HG03097 (cell line): ENCODE measurements around the gene DLX4.

ENCODE experiments used
- ATAC-seq: cut with Tn5 transposase; IDR thresholded peaks from one replicate; pipeline ENCODE4 v1.9.1; 2021; ENCODE audit not compliant: unreplicated experiment, low FRiP score

DLX4 gene

GRCh38 chr17:49998836-49999511 lies 30.0 kb downstream of the DLX4 start:
- ATAC-seq = no peak

- ATAC-seq = no peak
Measured at GRCh38 chr17:50003911-50004310, 34.9 kb downstream of the DLX4 start.

GRCh38 chr17:50009282-50009681 lies 40.3 kb downstream of the DLX4 start:
- ATAC-seq = no peak

GRCh38 chr17:50013079-50013478 lies 44.1 kb downstream of the DLX4 start:
- ATAC-seq = no peak

GRCh38 chr17:50014471-50015088 lies 45.6 kb downstream of the DLX4 start:
- no peak for ATAC-seq

GRCh38 chr17:50015146-50015545 lies 46.2 kb downstream of the DLX4 start:
- ATAC-seq = no peak

GRCh38 chr17:50018909-50019308 lies 49.9 kb downstream of the DLX4 start:
- no peak for ATAC-seq

GRCh38 chr17:50020841-50021599 lies 52.0 kb downstream of the DLX4 start:
- ATAC-seq = no peak

GRCh38 chr17:50021681-50022370 lies 52.8 kb downstream of the DLX4 start:
- no peak for ATAC-seq

GRCh38 chr17:50022463-50023130 lies 53.6 kb downstream of the DLX4 start:
- no peak for ATAC-seq

- ATAC-seq = no peak
Measured at GRCh38 chr17:50023520-50023919, 54.5 kb downstream of the DLX4 start.
